Psoas muscle (tissue), 8 donors: ENCODE measurements around the gene TXLNB. TPM values are rescaled to one million over a fixed set of nuclear protein-coding genes. Genes with fewer than 3 reads are reported as not detected.

Experiments
- ATAC-seq, 4 donors: fragments of 200-7000 bp; cut with Tn5 transposase; one replicate each; pipeline ENCODE4 v1.9.1; 2020; ENCODE audit warnings: moderate library complexity in 3 of 4, mild to moderate bottlenecking in 2 of 4
- DNase-seq, 2 donors: peaks; one replicate each; pipeline ENCODE4 v3.0.0-alpha.2; 2020
- H3K27ac ChIP-seq: fragments of 200-600 bp; one replicate; pipeline ENCODE4 v1.8.0; 2022
- H3K27me3 ChIP-seq, 3 donors: fragments of 200-600 bp in 1 of 3; one replicate each; pipeline versions ENCODE4 v1.6.1 to v1.8.0; 2013 to 2022; ENCODE audit warnings: low read length in 2 of 3, mild to moderate bottlenecking in 2 of 3, moderate library complexity in 1 of 3; ENCODE audit not compliant: insufficient read depth in 3 of 3
- H3K36me3 ChIP-seq, 2 donors: fragments of 200-600 bp in 1 of 2; one replicate each; pipeline versions ENCODE4 v1.6.1 to v1.8.0; 2013 to 2022; ENCODE audit warnings: low read depth in 1 of 2, mild to moderate bottlenecking in 1 of 2, moderate library complexity in 1 of 2; ENCODE audit not compliant: insufficient read depth in 1 of 2
- H3K4me1 ChIP-seq: fragments of 200-600 bp; one replicate; pipeline ENCODE4 v1.8.0; 2022
- H3K4me3 ChIP-seq: fragments of 200-600 bp; one replicate; pipeline ENCODE4 v1.8.0; 2022; ENCODE audit warnings: mild to moderate bottlenecking
- H3K9me3 ChIP-seq: fragments of 200-600 bp; one replicate; pipeline ENCODE4 v1.8.0; 2022
- WGBS, 3 donors: extraction: QIAGEN DNeasy Blood & Tissue Kit; methylation state at CpG; one replicate each; pipeline versions ENCODE4 v1.1.6 to v1.1.7; 2013; 5-methylcytosine and 5-hydroxymethylcytosine counted together
- intact Hi-C, 2 donors: fragments of 100-400 bp; cut with DNase I; formaldehyde crosslinking; loops; one replicate each; pipeline versions ENCODE4 v1.11.0 to v1.14.2; 2022
- polyA plus RNA-seq, 3 donors: library from polyadenylated mRNA; stranded (reverse); fragments of 200-250 nt; gene quantifications; one replicate each; pipeline ENCODE4 v1.2.3, GENCODE V29; 2013
- total RNA-seq, 4 donors: library from RNA; stranded (reverse); fragmentation: NEBNext Ultra II Directional in 2 of 4; extraction: Animal tissue kit (Norgen Biotek cat#: 25700) in 2 of 4; gene quantifications; one replicate each; pipeline versions ENCODE4 v1.2.1 to v1.2.4, GENCODE V29; 2021 to 2023
- TF ChIP-seq, protein P1 (sequence below): fragments of 200-600 bp; IDR thresholded peaks from one replicate; pipeline ENCODE4 v1.8.0; 2022; ENCODE audit warnings: antibody characterized with exemption
- donor health status: healthy with polysubstance abuse.
- donor health status: DM: no; HTN: no; CAD: no; lungs with moderate emphysema.
- donor health status: Bipolar disorder and iron deficiency.
- donor health status: healthy.
- donor health status: DM: yes; HTN: yes; CAD: no.
- donor health status: DM: no; HTN: no; CAD: no.
- donor health status: DM: no; HTN: no; CAD: no.
- donor health status: DM: yes; HTN: yes; CAD: no.

TXLNB gene
- total and polyA plus RNA-seq, 7 donors = 1.8 to 230 (median 128) TPM

- peaks cover 15% of the 10 kb centered on the region for H3K4me1 ChIP-seq
- peak overlapping the region; percentile 98 for H3K27ac ChIP-seq
- TF ChIP-seq, protein P1, sequence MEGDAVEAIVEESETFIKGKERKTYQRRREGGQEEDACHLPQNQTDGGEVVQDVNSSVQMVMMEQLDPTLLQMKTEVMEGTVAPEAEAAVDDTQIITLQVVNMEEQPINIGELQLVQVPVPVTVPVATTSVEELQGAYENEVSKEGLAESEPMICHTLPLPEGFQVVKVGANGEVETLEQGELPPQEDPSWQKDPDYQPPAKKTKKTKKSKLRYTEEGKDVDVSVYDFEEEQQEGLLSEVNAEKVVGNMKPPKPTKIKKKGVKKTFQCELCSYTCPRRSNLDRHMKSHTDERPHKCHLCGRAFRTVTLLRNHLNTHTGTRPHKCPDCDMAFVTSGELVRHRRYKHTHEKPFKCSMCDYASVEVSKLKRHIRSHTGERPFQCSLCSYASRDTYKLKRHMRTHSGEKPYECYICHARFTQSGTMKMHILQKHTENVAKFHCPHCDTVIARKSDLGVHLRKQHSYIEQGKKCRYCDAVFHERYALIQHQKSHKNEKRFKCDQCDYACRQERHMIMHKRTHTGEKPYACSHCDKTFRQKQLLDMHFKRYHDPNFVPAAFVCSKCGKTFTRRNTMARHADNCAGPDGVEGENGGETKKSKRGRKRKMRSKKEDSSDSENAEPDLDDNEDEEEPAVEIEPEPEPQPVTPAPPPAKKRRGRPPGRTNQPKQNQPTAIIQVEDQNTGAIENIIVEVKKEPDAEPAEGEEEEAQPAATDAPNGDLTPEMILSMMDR = no peak
- no peak for ATAC-seq
- H3K27me3 ChIP-seq = no peaks in the 10 kb centered on the region
- H3K36me3 ChIP-seq = peaks cover 0 to 10% of the 10 kb centered on the region in 2 donors
- no peaks in the 10 kb centered on the region for H3K9me3 ChIP-seq
- DNase-seq = no peak
- intact Hi-C loops = no loop called here
- H3K4me3 ChIP-seq = peak overlapping the region; percentile 16
- 69 to 82% (median 81%) methylated on average over 6 of the region's 6 CpGs for WGBS, 3 donors
Observed at GRCh38 chr6:139285590-139285989, 6.2 kb downstream of the TXLNB start.

GRCh38 chr6:139284789-139285188 is 7.0 kb downstream of the TXLNB start:
- ATAC-seq = no peak
- TF ChIP-seq, protein P1 = no peak
- 66 to 76% (median 74%) methylated on average over 3 of the region's 3 CpGs for WGBS, 3 donors
- H3K9me3 ChIP-seq = no peaks in the 10 kb centered on the region
- intact Hi-C loops = no loop called here
- H3K36me3 ChIP-seq = peaks cover 0 to 10% of the 10 kb centered on the region in 2 donors
- no peaks in the 10 kb centered on the region for H3K27me3 ChIP-seq
- peaks cover 15% of the 10 kb centered on the region for H3K4me1 ChIP-seq
- no peak overlapping the region for H3K4me3 ChIP-seq
- H3K27ac ChIP-seq = peak overlapping the region; percentile 73
- no peak for DNase-seq

- intact Hi-C loops = no loop called here
- DNase-seq (no peak), ATAC-seq (peak; percentile 17 to 75 (median 54))
- no peak overlapping the region for H3K4me3 ChIP-seq
- H3K27ac ChIP-seq = peak overlapping the region; percentile 73
- H3K4me1 ChIP-seq = peaks cover 27% of the 10 kb centered on the region
- no peaks in the 10 kb centered on the region for H3K9me3 ChIP-seq
- no peaks in the 10 kb centered on the region for H3K27me3 ChIP-seq
- TF ChIP-seq, protein P1 = no peak
- peaks cover 0 to 4% of the 10 kb centered on the region in 2 donors for H3K36me3 ChIP-seq
- 68 to 77% (median 74%) methylated on average over 3 of the region's 3 CpGs for WGBS, 3 donors
Observed at GRCh38 chr6:139282684-139283083, 9.1 kb downstream of the TXLNB start.

GRCh38 chr6:139278190-139278589 is 13.6 kb downstream of the TXLNB start:
- TF ChIP-seq, protein P1 = no peak
- no peak for DNase-seq
- peak in 2 of 4 donors; percentile 3 to 18 for ATAC-seq
- intact Hi-C loops = no loop called here
- H3K36me3 ChIP-seq = peaks cover 0 to 27% of the 10 kb centered on the region in 2 donors
- no peaks in the 10 kb centered on the region for H3K27me3 ChIP-seq
- 47 to 88% (median 55%) methylated on average over 2 of the region's 2 CpGs for WGBS, 3 donors
- no peak overlapping the region for H3K4me3 ChIP-seq
- no peaks in the 10 kb centered on the region for H3K9me3 ChIP-seq
- peak overlapping the region; percentile 93 for H3K27ac ChIP-seq
- H3K4me1 ChIP-seq = peaks cover 40% of the 10 kb centered on the region

DNA sequence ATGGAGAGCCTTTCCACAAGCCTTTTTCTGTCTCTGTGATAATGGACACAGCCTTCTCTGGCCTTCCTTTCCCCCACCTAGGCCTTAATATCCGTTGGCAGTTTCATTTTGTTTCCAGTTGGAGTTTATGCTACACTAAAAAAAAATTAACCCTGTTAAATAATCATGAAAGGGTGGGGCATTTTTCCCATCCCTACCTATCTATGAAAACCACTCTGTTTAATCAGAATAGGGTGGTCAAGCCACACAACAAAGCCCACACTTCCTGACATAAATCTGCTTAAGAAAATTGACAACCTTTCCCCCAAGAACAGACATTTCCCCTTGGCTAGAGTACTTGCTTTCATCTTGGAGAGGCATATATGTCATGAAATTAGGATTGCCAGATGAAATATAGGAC is 14.2 kb downstream of the TXLNB start:
- Histone ChIP-seq H3K27ac (peak overlapping the region; percentile 93), H3K36me3 (peaks cover 0 to 33% of the 10 kb centered on the region in 2 donors), H3K9me3 (no peaks in the 10 kb centered on the region), H3K4me1 (peaks cover 46% of the 10 kb centered on the region), H3K27me3 (no peaks in the 10 kb centered on the region), H3K4me3 (peak overlapping the region; percentile 40)
- no peak for DNase-seq
- WGBS, 3 donors = 0 to 18% (median 7%) methylated on average over 1 of the region's 1 CpG
- no peak for ATAC-seq
- intact Hi-C loops = no loop called here
- TF ChIP-seq, protein P1 = no peak
